Stimulated activated CD8-positive, alpha-beta memory T cell treated with anti-CD3 and anti-CD28 coated beads, Interleukin-12 subunit alpha, Interleukin-12 subunit beta, amount 100 ng/mL, for 4 hours (primary cell): ENCODE results near the gene SRP68.

Source experiments
- DNase-seq: peaks from one replicate; pipeline ENCODE4 v3.0.0-alpha.2; 2020; ENCODE audit warnings: low read depth

SRP68 gene

DNA sequence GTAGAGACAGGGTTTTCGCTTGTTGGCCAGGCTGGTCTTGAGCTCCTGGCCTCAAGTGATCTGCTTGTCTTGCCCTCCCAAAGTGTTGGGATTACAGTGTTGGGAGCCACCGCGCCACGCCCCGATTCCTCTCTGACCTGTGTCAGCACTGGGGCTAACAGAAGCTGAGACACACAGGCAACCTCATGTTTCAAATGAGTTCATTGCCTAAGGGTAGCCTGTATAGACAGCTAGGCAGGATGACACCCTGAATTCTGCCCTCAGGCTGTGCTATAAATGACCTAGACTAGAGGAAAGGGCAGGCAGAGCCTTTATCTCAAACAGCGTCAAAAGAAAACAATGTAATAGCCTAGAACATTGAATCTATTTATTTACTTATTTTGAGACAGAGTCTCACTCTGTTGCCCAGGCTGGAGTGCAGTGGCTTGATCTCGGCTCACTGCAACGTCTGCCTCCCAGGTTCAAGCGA lies 74.0 kb downstream of the SRP68 start:
- no peak for DNase-seq

DNA sequence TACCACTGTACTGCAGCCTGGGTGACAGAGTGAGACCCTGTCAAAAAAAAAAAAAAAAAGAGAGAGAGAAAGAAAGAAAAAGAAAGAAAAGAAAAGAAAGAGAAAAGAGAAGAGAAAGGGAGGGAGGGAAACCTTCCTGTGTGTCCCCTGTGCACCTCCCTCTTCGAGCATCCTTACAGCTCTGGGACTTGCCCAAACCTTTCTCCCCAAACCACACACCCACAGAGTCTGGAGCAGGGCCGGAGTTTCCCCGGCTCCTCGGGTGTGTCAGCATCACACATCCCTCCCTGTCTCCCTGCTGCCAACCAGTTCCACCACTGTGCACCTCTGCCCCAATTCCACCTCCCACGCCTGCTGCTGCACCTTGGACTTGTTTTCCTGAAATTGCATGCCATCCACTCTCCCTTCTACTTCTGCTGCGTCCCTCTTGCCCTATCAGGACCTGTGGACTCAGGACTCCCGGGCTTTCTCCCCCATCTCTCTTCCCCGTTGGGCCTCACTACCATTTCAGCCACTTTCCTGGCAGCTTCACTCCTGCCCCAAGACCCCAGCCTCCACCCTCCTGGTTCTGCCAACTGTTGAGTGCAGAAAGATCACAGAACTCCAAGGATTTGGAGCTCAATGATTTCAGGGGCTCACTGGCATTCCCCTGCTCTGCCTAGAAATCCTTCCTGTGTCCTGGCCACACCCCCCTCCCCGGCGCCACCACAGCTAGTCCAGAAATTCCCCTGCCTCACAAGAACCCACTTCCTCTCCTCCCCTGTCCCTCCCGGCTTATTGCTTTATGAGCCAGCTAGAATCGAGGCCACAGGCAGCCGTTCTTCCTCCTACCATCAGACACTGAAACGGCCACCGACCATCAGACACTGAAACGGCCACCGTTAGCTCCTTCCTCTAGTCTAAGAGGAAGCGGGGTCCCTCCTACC lies 75.4 kb downstream of the SRP68 start:
- DNase-seq, result no peak

DNA sequence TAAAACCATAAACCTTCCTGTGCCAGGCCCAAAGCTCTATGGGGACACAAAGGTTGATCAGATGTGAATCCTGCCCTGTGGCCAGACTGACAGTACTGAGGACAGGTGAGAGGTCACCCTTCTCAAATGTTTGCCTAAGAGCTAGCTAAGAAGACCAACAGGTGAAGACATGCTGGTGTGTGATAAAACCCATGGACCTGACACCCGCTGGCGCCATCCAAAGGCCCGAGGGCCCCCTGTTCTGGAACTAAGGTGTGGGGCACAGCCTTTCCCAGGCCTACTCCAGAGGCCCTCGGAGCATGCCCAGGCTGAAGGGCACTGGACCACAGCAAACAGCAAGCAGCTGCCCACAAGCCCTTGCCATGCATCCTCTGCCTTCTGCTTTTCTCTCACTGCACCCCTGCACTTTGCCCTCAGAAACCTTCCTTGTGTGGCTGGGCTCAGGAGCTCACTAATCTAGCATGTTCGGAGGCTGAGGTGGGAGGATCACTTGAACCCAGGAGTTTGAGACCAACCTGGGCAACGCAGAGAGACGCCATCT lies 76.9 kb downstream of the SRP68 start:
- no peak for DNase-seq

DNA sequence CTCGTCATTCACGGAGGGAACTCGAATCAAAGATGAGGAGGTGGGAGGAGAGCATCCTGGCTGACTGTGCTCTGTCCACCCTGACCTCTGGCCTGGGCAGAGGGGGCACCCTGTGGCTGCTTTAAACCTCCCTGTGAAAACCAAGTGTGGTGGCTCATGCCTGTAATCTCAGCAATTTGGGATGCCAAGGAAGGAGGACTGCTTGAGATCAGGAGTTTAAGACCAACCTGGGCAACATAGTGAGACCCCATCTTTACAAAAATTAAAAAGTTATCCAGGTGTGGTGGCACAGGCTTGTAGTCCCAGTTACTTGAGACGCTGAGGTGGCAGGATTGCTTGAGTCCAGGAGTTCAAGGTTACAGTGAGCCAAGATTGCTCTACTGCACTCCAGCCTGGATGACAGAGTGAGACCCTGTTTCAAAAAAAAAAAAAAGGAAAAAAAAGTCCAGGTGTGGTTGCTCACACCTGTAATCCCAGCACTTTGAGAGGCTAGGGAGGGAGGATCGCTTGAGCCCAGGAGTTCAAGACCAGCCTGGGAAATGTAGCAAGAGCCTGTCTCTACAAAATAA lies 77.4 kb downstream of the SRP68 start:
- no peak for DNase-seq

DNA sequence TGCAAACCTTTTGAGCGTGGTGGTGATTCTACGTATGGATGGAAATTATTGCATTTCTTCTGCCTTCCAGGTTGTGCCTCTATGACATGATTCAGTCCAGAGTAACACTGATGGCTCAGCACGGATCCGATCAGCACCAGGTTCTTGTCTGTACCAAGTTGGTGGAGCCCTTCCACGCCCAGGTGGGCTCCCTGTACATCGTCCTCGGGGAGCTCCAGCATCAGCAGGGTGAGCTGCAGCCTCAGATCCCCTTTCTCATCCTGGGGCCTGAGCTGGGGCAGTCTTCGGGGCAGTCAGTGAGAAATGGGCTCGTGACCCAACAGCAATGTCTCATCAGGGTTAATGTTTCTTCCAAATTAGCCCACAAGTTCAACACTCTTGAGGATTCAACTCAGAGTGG lies 80.9 kb downstream of the SRP68 start:
- no peak for DNase-seq
